GM23248 (cell line): ENCODE measurements around the gene CMSS1. TPM values are rescaled to one million over a fixed set of nuclear protein-coding genes. Genes with fewer than 3 reads are reported as not detected.

Experiments
- DNase-seq: peaks from one replicate; pipeline ENCODE4 v3.0.0-alpha.2; 2015
- H2AFZ ChIP-seq: fragments of 200-600 bp; sonication (generic); 2 replicates; pipeline ENCODE4 v1.6.1; 2016; ENCODE audit warnings: antibody characterized with exemption
- H3F3A ChIP-seq: fragments of 200-600 bp; sonication (generic); 2 replicates; pipeline ENCODE4 v1.6.1; 2016; ENCODE audit warnings: mild to moderate bottlenecking, antibody characterized with exemption, mixed run types; ENCODE audit not compliant: insufficient read depth
- H3K27ac ChIP-seq: fragments of 200-600 bp; sonication (generic); 2 replicates; pipeline ENCODE4 v1.5.1; 2016; ENCODE audit warnings: mild to moderate bottlenecking
- H3K27me3 ChIP-seq: fragments of 200-600 bp; sonication (generic); replicated peaks from 2 replicates; pipeline ENCODE4 v1.6.1; 2016; ENCODE audit warnings: mild to moderate bottlenecking; ENCODE audit not compliant: insufficient read depth
- H3K36me3 ChIP-seq: fragments of 200-600 bp; sonication (generic); 2 replicates; pipeline ENCODE4 v1.6.1; 2016; ENCODE audit warnings: low read depth, mild to moderate bottlenecking
- H3K4me1 ChIP-seq: fragments of 200-600 bp; sonication (generic); 2 replicates; pipeline ENCODE4 v1.6.1; 2016; ENCODE audit warnings: mild to moderate bottlenecking; ENCODE audit not compliant: insufficient read depth
- H3K4me2 ChIP-seq: fragments of 200-600 bp; sonication (generic); one replicate; pipeline ENCODE4 v1.6.1; 2016; ENCODE audit warnings: mild to moderate bottlenecking; ENCODE audit not compliant: unreplicated experiment
- H3K4me3 ChIP-seq: fragments of 200-600 bp; sonication (generic); 2 replicates; pipeline ENCODE4 v1.5.1; 2016; ENCODE audit warnings: mild to moderate bottlenecking
- H3K79me2 ChIP-seq: fragments of 200-600 bp; sonication (generic); 2 replicates; pipeline ENCODE4 v1.6.1; 2016; ENCODE audit warnings: mild to moderate bottlenecking; ENCODE audit not compliant: insufficient read depth
- H3K9ac ChIP-seq: fragments of 200-600 bp; sonication (generic); 2 replicates; pipeline ENCODE4 v1.6.1; 2016; ENCODE audit warnings: mild to moderate bottlenecking
- H3K9me2 ChIP-seq: fragments of 200-600 bp; sonication (generic); 2 replicates; pipeline ENCODE4 v1.6.1; 2016; ENCODE audit warnings: mixed run types, mild to moderate bottlenecking, moderate library complexity; ENCODE audit not compliant: insufficient read depth
- H3K9me3 ChIP-seq: fragments of 200-600 bp; sonication (generic); one replicate; pipeline ENCODE4 v1.6.1; 2017; ENCODE audit warnings: low read depth
- H4K20me1 ChIP-seq: fragments of 200-600 bp; sonication (generic); 2 replicates; pipeline ENCODE4 v1.6.0; 2016; ENCODE audit not compliant: insufficient read depth
- EZH2 ChIP-seq: fragments of 200-600 bp; sonication (generic); IDR thresholded peaks from 2 replicates; pipeline ENCODE4 v1.6.1; 2018; ENCODE audit warnings: antibody characterized with exemption, mild to moderate bottlenecking; ENCODE audit not compliant: insufficient read depth, poor library complexity, severe bottlenecking
- EZH2phosphoT487 ChIP-seq: fragments of 200-600 bp; sonication (generic); IDR thresholded peaks from 2 replicates; pipeline ENCODE4 v1.6.1; 2018; ENCODE audit warnings: antibody characterized with exemption, moderate library complexity, mild to moderate bottlenecking, low read depth; ENCODE audit not compliant: insufficient read depth
- WGBS, 2 experiments: methylation state at CpG; one replicate each; pipeline ENCODE4 v1.1.6; 2015 to 2017; ENCODE audit warnings: low lambda C conversion rate in 2 of 2, low coverage in 1 of 2; ENCODE audit errors: missing lambda C conversion rate in 2 of 2; 5-methylcytosine and 5-hydroxymethylcytosine counted together
- in situ Hi-C: fragments of 300-500 bp; cut with MboI; formaldehyde crosslinking; loops from 2 replicates; pipeline ENCODE4 v1.15.0; 2020
- polyA plus RNA-seq: library from polyadenylated mRNA; unstranded; fragments of >200 nt; fragmentation: Nextera tagmentation; extraction: Ambion mirVana; gene quantifications from 2 replicates; pipeline ENCODE4 v1.2.1, GENCODE V29; 2016
- total RNA-seq: library from RNA; depleted of rRNA; stranded (reverse); fragments of >200 nt; shearing (Covaris generic); gene quantifications from 2 replicates; pipeline ENCODE4 v1.2.3, GENCODE V29; 2014

Gene CMSS1
- total and polyA plus RNA-seq, 2 experiments from 2014 or later: 17.2 to 26.6 TPM

GRCh38 chr3:99883138-99883461 lies 65.4 kb downstream of the CMSS1 start:
- H3K4me2 ChIP-seq: no peak overlapping the region
- no peak overlapping the region for H3K4me3 ChIP-seq
- peaks cover 6% of the 10 kb centered on the region; the same call in 1 of the 2 replicates for H3F3A ChIP-seq
- H3K36me3 ChIP-seq: no peaks in the 10 kb centered on the region
- TF ChIP-seq EZH2 (no peak), EZH2phosphoT487 (no peak)
- 0 out of 2 replicates have a peak, but pooled peaks cover 5% of the 10 kb centered on the region for H3K79me2 ChIP-seq
- H3K27ac ChIP-seq: no peak overlapping the region
- H2AFZ ChIP-seq: no peak overlapping the region
- in situ Hi-C loops: no loop called here
- H4K20me1 ChIP-seq: no peaks in the 10 kb centered on the region
- no peak for DNase-seq
- 98 to 100% methylated on average over 2 of the region's 2 CpGs for WGBS, 2 experiments
- H3K27me3 ChIP-seq: no peaks in the 10 kb centered on the region
- no peak overlapping the region for H3K9ac ChIP-seq
- peaks cover 3% of the 10 kb centered on the region; the same call in 1 of the 2 replicates for H3K9me2 ChIP-seq
- H3K4me1 ChIP-seq: peaks cover 4% of the 10 kb centered on the region; the same call in 1 of the 2 replicates
- H3K9me3 ChIP-seq: no peaks in the 10 kb centered on the region

- in situ Hi-C loops: no loop called here
- no peak overlapping the region for H2AFZ ChIP-seq
- H3K9me3 ChIP-seq: no peaks in the 10 kb centered on the region
- no peak overlapping the region for H3K4me2 ChIP-seq
- H4K20me1 ChIP-seq: no peaks in the 10 kb centered on the region
- H3K4me1 ChIP-seq: no peaks in the 10 kb centered on the region
- no peak overlapping the region for H3K27ac ChIP-seq
- no peak overlapping the region for H3K4me3 ChIP-seq
- H3K27me3 ChIP-seq: no peaks in the 10 kb centered on the region
- WGBS, 2 experiments: 97% methylated on average over 1 of the region's 1 CpG
- DNase-seq: no peak
- no peaks in the 10 kb centered on the region for H3K36me3 ChIP-seq
- H3F3A ChIP-seq: 0 out of 2 replicates have a peak, but pooled peaks cover under 1% of the 10 kb centered on the region
- TF ChIP-seq EZH2: no peak
- no peak for TF ChIP-seq EZH2phosphoT487
- H3K9me2 ChIP-seq: no peaks in the 10 kb centered on the region
- no peak overlapping the region for H3K9ac ChIP-seq
- no peaks in the 10 kb centered on the region for H3K79me2 ChIP-seq
These were observed 66.0 kb downstream of the CMSS1 start for GRCh38 chr3:99883693-99884092.

GRCh38 chr3:99884484-99884883 lies 66.8 kb downstream of the CMSS1 start:
- Histone ChIP-seq H3K36me3 (no peaks in the 10 kb centered on the region), H3K4me3 (no peak overlapping the region), H3K27ac (no peak overlapping the region), H3F3A (no peaks in the 10 kb centered on the region), H2AFZ (no peak overlapping the region), H3K27me3 (no peaks in the 10 kb centered on the region), H3K9me2 (no peaks in the 10 kb centered on the region), H3K79me2 (no peaks in the 10 kb centered on the region), H4K20me1 (no peaks in the 10 kb centered on the region), H3K9me3 (no peaks in the 10 kb centered on the region), H3K4me1 (no peaks in the 10 kb centered on the region), H3K4me2 (no peak overlapping the region), H3K9ac (no peak overlapping the region)
- TF ChIP-seq EZH2 (no peak), EZH2phosphoT487 (no peak)
- in situ Hi-C loops: no loop called here
- WGBS, 2 experiments: 94 to 97% methylated on average over 2 of the region's 2 CpGs
- DNase-seq: no peak

- no peak overlapping the region for H3K9ac ChIP-seq
- TF ChIP-seq EZH2phosphoT487 (no peak), EZH2 (no peak)
- H3K4me2 ChIP-seq: no peak overlapping the region
- in situ Hi-C loops: no loop called here
- no peaks in the 10 kb centered on the region for H3K9me3 ChIP-seq
- WGBS, 2 experiments: 90 to 93% methylated on average over 1 of the region's 1 CpG
- no peaks in the 10 kb centered on the region for H3K36me3 ChIP-seq
- DNase-seq: no peak
- H3F3A ChIP-seq: no peaks in the 10 kb centered on the region
- H2AFZ ChIP-seq: no peak overlapping the region
- no peaks in the 10 kb centered on the region for H3K9me2 ChIP-seq
- H3K4me3 ChIP-seq: no peak overlapping the region
- H4K20me1 ChIP-seq: no peaks in the 10 kb centered on the region
- H3K27me3 ChIP-seq: no peaks in the 10 kb centered on the region
- H3K4me1 ChIP-seq: no peaks in the 10 kb centered on the region
- H3K27ac ChIP-seq: no peak overlapping the region
- no peaks in the 10 kb centered on the region for H3K79me2 ChIP-seq
These were observed 67.4 kb downstream of the CMSS1 start for GRCh38 chr3:99885085-99885484.

GRCh38 chr3:99885851-99886250 lies 68.2 kb downstream of the CMSS1 start:
- TF ChIP-seq EZH2phosphoT487 (no peak), EZH2 (no peak)
- DNase-seq: no peak
- Histone ChIP-seq H3K4me3 (no peak overlapping the region), H3K36me3 (no peaks in the 10 kb centered on the region), H3K9me2 (no peaks in the 10 kb centered on the region), H3K4me2 (no peak overlapping the region), H3K27ac (no peak overlapping the region), H3K79me2 (no peaks in the 10 kb centered on the region), H4K20me1 (no peaks in the 10 kb centered on the region), H3K27me3 (no peaks in the 10 kb centered on the region), H3F3A (no peaks in the 10 kb centered on the region), H3K9ac (no peak overlapping the region), H2AFZ (no peak overlapping the region), H3K4me1 (no peaks in the 10 kb centered on the region), H3K9me3 (no peaks in the 10 kb centered on the region)
- WGBS, 2 experiments: 91 to 93% methylated on average over 3 of the region's 3 CpGs
- in situ Hi-C loops: no loop called here
